Nephron progenitor cell (in vitro differentiated cells): ENCODE data around the gene EIPR1.

Experiments
- DNase-seq: peaks from one replicate; pipeline ENCODE4 v3.0.0; 2021
- H3K27ac Mint-ChIP-seq: 2 replicates; pipeline ENCODE4 v1.8.0; 2021; ENCODE audit warnings: mild to moderate bottlenecking, moderate library complexity, mixed read lengths
- H3K27me3 Mint-ChIP-seq: 2 replicates; pipeline ENCODE4 v1.8.0; 2021; ENCODE audit warnings: mild to moderate bottlenecking, low read depth, mixed read lengths; ENCODE audit not compliant: poor library complexity
- H3K36me3 Mint-ChIP-seq: 2 replicates; pipeline ENCODE4 v1.8.0; 2021; ENCODE audit warnings: low read depth, mixed read lengths
- H3K4me1 Mint-ChIP-seq: 2 replicates; pipeline ENCODE4 v1.8.0; 2021; ENCODE audit warnings: mixed read lengths
- H3K4me3 Mint-ChIP-seq: 2 replicates; pipeline ENCODE4 v1.8.0; 2021; ENCODE audit warnings: mild to moderate bottlenecking, moderate library complexity, mixed read lengths
- H3K9me3 Mint-ChIP-seq: 2 replicates; pipeline ENCODE4 v1.8.0; 2021; ENCODE audit warnings: mild to moderate bottlenecking, moderate library complexity, mixed read lengths
- TF ChIP-seq, protein P1 (sequence below): fragments of 200-600 bp; sonication (generic); IDR thresholded peaks from 2 replicates; pipeline ENCODE4 v1.5.0; 2021; ENCODE audit warnings: antibody characterized with exemption

EIPR1 gene

DNA sequence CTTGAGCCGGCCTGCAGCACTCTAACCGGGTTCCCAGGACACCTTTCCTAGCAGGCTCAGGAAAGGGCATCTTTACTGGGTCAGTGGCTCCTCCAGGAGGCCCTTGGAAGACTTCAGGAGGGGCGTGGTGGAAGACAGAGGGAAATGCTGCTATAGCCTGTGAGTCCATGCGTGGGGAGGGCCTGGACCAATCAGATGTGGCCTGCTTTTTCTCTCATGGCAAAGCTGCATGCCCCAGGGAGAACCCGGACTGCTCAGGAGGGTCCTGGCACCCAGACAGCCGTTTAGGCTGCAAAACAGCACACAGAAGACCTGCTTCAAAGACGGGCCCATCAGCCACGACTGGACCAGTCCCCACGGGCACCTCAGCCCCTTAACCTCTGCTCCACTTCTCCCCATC is 84.4 kb downstream of the EIPR1 start:
- TF ChIP-seq, protein P1, sequence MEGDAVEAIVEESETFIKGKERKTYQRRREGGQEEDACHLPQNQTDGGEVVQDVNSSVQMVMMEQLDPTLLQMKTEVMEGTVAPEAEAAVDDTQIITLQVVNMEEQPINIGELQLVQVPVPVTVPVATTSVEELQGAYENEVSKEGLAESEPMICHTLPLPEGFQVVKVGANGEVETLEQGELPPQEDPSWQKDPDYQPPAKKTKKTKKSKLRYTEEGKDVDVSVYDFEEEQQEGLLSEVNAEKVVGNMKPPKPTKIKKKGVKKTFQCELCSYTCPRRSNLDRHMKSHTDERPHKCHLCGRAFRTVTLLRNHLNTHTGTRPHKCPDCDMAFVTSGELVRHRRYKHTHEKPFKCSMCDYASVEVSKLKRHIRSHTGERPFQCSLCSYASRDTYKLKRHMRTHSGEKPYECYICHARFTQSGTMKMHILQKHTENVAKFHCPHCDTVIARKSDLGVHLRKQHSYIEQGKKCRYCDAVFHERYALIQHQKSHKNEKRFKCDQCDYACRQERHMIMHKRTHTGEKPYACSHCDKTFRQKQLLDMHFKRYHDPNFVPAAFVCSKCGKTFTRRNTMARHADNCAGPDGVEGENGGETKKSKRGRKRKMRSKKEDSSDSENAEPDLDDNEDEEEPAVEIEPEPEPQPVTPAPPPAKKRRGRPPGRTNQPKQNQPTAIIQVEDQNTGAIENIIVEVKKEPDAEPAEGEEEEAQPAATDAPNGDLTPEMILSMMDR: no peak
- Mint-ChIP-seq H3K27me3 (no peaks in the 10 kb centered on the region), H3K4me1 (peaks cover 35% of the 10 kb centered on the region), H3K4me3 (no peak overlapping the region), H3K27ac (no peak overlapping the region), H3K9me3 (no peaks in the 10 kb centered on the region), H3K36me3 (peaks cover 18% of the 10 kb centered on the region)
- no peak for DNase-seq

DNA sequence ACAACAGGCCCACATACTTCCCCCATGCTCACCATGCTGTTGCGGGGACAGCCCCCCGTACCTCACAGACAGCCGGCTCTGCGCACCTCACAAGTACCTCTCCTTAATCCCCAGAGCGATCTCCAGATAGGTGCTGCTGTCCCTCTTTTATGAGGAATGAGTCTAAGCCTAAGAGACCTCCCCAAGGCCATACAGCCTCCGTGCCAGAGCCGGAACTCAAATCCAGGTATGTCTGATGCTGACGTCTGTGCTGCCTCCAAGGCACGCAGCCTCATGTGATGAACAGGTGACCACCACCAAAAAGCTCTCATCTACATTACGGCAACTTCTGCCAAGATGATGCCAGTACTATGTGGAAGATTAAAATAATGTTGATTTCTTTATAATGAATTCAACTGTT is 85.2 kb downstream of the EIPR1 start:
- no peak overlapping the region for H3K4me3 Mint-ChIP-seq
- H3K27ac Mint-ChIP-seq: peak overlapping the region; percentile 50

DNA sequence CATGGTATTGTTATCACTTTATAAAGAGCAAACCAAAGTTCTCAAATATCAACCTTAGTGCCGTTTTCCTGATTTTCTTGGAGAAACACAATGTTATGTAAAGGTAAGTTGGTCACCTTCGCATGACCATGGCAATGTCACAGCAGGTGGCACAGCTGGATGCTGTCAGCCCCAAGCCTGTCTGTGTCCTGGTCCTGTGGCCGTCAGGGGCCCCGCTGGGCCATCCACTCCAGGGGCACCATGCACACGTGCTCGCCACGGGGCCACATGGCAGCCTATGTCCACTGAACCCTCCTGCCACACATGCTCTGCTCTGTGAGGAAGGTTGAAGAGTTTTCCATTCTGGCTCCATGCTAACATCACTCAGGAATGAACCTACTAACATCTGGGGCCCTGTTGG is 85.9 kb downstream of the EIPR1 start:
- peaks cover 10% of the 10 kb centered on the region for H3K9me3 Mint-ChIP-seq
- H3K4me3 Mint-ChIP-seq: no peak overlapping the region
- H3K27ac Mint-ChIP-seq: no peak overlapping the region
- TF ChIP-seq, protein P1: no peak
- peaks cover 23% of the 10 kb centered on the region for H3K36me3 Mint-ChIP-seq
- H3K4me1 Mint-ChIP-seq: peaks cover 44% of the 10 kb centered on the region
- DNase-seq: no peak
- no peaks in the 10 kb centered on the region for H3K27me3 Mint-ChIP-seq

More for the DNA sequence above, 85.2 kb downstream of the EIPR1 start:
- no peak for DNase-seq
- Mint-ChIP-seq H3K4me1 (peaks cover 39% of the 10 kb centered on the region), H3K27me3 (no peaks in the 10 kb centered on the region), H3K36me3 (peaks cover 22% of the 10 kb centered on the region), H3K9me3 (peaks cover 4% of the 10 kb centered on the region)
- TF ChIP-seq, protein P1: no peak

DNA sequence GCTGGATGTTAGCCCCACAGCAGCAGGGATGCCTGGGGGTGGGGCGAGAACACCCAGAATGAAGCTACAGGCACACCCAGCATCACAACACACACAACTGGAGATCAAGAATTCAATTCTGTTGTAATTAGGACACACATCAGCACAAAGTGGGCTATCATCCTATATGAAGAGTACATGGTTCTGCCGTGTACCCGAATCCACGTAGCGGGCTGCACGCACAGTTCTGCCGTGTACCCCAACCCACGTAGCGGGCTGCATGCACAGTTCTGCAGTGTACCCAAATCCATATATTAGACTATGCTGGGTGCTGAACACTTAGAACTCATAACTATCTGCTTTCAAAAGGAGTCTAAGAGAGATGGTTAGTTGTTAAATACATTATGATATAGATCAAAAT is 86.5 kb downstream of the EIPR1 start:
- TF ChIP-seq, protein P1: no peak
- peaks cover 44% of the 10 kb centered on the region for H3K4me1 Mint-ChIP-seq
- no peak overlapping the region for H3K27ac Mint-ChIP-seq
- H3K36me3 Mint-ChIP-seq: peaks cover 23% of the 10 kb centered on the region
- peaks cover 10% of the 10 kb centered on the region for H3K9me3 Mint-ChIP-seq
- H3K4me3 Mint-ChIP-seq: no peak overlapping the region
- no peak for DNase-seq
- no peaks in the 10 kb centered on the region for H3K27me3 Mint-ChIP-seq

DNA sequence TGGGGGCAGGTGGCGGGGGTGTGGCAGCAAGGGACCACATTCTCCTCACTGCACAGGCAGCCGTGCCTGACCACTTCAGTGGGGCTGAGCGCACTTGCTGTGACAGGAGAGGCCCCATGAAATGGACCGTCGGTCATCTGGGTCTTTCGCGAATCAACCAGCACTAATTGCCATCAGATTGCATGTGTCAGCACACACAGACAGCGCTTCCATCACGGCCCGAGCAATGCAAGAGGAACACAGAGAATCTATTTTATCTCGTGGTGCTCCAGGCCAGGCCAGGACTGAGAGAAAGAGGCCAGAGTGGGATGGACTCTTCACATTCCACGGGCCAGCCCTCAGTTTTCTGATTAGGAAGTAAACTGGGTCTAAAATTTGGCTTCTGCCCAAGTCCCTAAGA is 87.0 kb downstream of the EIPR1 start:
- peaks cover 23% of the 10 kb centered on the region for H3K36me3 Mint-ChIP-seq
- TF ChIP-seq, protein P1: no peak
- H3K4me3 Mint-ChIP-seq: no peak overlapping the region
- H3K27me3 Mint-ChIP-seq: no peaks in the 10 kb centered on the region
- no peak overlapping the region for H3K27ac Mint-ChIP-seq
- peaks cover 10% of the 10 kb centered on the region for H3K9me3 Mint-ChIP-seq
- H3K4me1 Mint-ChIP-seq: peaks cover 44% of the 10 kb centered on the region
- DNase-seq: peak; percentile 32

DNA sequence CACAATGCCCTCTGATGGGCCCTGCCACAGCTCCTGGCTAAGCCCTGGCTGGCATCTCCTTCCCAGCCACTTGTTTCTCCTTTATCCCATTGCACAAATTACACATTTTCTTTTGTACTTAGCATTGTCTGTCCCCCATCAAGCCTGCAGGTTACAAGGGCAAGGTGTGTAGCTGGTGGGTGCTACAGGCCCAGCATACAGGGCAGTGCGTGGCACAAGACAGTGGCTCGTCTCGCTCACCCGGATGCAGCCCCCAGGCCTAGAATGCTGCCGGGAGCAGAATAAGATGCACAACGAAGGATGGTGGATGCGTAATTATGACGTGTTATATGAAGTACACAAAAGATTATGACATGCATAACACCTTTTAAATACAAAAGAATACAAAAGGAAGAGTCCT is 87.6 kb downstream of the EIPR1 start:
- no peak for DNase-seq
- Mint-ChIP-seq H3K4me3 (no peak overlapping the region), H3K36me3 (peaks cover 23% of the 10 kb centered on the region), H3K27ac (peak overlapping the region; percentile 47), H3K4me1 (peaks cover 44% of the 10 kb centered on the region), H3K9me3 (peaks cover 10% of the 10 kb centered on the region), H3K27me3 (no peaks in the 10 kb centered on the region)
- TF ChIP-seq, protein P1: no peak
